Neural cell (in vitro differentiated cells): ENCODE results near the gene KLHL10.

Source experiments
- EP300 ChIP-seq: fragments of 450-650 bp; conservative IDR thresholded peaks from 2 replicates; pipeline ENCODE4 v1.6.1; 2014; ENCODE audit warnings: antibody characterized with exemption, mild to moderate bottlenecking, moderate library complexity; ENCODE audit not compliant: poor library complexity, severe bottlenecking
- EZH2 ChIP-seq: fragments of 200-600, 300-800 bp; shearing (Covaris generic), sonication (generic); IDR thresholded peaks from 2 replicates; pipeline ENCODE4 v1.6.1; 2014; ENCODE audit warnings: antibody characterized with exemption, low read length, borderline replicate concordance, mild to moderate bottlenecking; ENCODE audit not compliant: insufficient read depth, poor library complexity, severe bottlenecking
- MXI1 ChIP-seq: fragments of 450-650 bp; conservative IDR thresholded peaks from 2 replicates; pipeline ENCODE4 v1.6.1; 2014; ENCODE audit warnings: antibody characterized with exemption, mild to moderate bottlenecking; ENCODE audit not compliant: poor library complexity, severe bottlenecking
- POLR2AphosphoS5 ChIP-seq: IDR thresholded peaks from 2 replicates; pipeline ENCODE4 v1.6.1; 2012
- RAD21 ChIP-seq: fragments of 450-650 bp; conservative IDR thresholded peaks from 2 replicates; pipeline ENCODE4 v1.6.1; 2014; ENCODE audit warnings: antibody characterized with exemption, mild to moderate bottlenecking, moderate library complexity
- TAF1 ChIP-seq: IDR thresholded peaks from 2 replicates; pipeline ENCODE4 v1.6.1; 2012; ENCODE audit warnings: low read depth
- TF ChIP-seq, protein P1 (sequence below): fragments of 450-650 bp; IDR thresholded peaks from 2 replicates; pipeline ENCODE4 v1.5.1; 2014; ENCODE audit warnings: antibody characterized with exemption, mild to moderate bottlenecking, moderate library complexity; ENCODE audit not compliant: poor library complexity, severe bottlenecking
- TF ChIP-seq, protein P2 (sequence below): IDR thresholded peaks from 2 replicates; pipeline ENCODE4 v1.6.1; 2012; ENCODE audit warnings: borderline replicate concordance

DNA sequence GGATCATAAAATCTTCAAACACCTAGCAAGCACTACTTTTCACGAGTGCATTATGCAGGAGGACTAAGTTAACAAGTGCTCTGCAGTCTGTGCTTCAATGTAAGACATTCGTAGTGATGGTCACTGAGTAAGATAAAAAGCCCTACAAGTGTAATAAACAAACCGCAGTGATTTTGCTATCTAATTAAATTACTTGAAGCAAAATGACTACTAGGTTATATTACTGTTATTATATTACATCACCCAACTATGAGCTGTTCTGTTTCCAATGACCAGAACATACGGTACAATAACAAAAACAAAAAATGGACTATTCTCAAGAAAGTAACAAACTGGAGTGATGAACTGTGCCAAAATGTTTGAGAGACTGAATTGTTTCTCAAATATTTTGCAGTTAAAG, 11.2 kb downstream of the KLHL10 start:
- TF ChIP-seq EZH2 (no peak), MXI1 (no peak), EP300 (no peak), TAF1 (no peak), POLR2AphosphoS5 (no peak), RAD21 (no peak)
- TF ChIP-seq, protein P1, sequence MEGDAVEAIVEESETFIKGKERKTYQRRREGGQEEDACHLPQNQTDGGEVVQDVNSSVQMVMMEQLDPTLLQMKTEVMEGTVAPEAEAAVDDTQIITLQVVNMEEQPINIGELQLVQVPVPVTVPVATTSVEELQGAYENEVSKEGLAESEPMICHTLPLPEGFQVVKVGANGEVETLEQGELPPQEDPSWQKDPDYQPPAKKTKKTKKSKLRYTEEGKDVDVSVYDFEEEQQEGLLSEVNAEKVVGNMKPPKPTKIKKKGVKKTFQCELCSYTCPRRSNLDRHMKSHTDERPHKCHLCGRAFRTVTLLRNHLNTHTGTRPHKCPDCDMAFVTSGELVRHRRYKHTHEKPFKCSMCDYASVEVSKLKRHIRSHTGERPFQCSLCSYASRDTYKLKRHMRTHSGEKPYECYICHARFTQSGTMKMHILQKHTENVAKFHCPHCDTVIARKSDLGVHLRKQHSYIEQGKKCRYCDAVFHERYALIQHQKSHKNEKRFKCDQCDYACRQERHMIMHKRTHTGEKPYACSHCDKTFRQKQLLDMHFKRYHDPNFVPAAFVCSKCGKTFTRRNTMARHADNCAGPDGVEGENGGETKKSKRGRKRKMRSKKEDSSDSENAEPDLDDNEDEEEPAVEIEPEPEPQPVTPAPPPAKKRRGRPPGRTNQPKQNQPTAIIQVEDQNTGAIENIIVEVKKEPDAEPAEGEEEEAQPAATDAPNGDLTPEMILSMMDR = no peak
- TF ChIP-seq, protein P2, sequence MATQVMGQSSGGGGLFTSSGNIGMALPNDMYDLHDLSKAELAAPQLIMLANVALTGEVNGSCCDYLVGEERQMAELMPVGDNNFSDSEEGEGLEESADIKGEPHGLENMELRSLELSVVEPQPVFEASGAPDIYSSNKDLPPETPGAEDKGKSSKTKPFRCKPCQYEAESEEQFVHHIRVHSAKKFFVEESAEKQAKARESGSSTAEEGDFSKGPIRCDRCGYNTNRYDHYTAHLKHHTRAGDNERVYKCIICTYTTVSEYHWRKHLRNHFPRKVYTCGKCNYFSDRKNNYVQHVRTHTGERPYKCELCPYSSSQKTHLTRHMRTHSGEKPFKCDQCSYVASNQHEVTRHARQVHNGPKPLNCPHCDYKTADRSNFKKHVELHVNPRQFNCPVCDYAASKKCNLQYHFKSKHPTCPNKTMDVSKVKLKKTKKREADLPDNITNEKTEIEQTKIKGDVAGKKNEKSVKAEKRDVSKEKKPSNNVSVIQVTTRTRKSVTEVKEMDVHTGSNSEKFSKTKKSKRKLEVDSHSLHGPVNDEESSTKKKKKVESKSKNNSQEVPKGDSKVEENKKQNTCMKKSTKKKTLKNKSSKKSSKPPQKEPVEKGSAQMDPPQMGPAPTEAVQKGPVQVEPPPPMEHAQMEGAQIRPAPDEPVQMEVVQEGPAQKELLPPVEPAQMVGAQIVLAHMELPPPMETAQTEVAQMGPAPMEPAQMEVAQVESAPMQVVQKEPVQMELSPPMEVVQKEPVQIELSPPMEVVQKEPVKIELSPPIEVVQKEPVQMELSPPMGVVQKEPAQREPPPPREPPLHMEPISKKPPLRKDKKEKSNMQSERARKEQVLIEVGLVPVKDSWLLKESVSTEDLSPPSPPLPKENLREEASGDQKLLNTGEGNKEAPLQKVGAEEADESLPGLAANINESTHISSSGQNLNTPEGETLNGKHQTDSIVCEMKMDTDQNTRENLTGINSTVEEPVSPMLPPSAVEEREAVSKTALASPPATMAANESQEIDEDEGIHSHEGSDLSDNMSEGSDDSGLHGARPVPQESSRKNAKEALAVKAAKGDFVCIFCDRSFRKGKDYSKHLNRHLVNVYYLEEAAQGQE = no peak
